ENCODE data around the gene PCSK6.
A peak's percentile ranks its signal among the peaks of the same experiment; 100 is the strongest.

PCSK6 gene

GRCh38 chr15:101497017-101497416 is 7.5 kb upstream of the PCSK6 start:
- in situ Hi-C loops (cut with MboI; ENCODE audit: low pct_unique_long_range_greater_than_20kb, low sequenced_read_pairs, unreplicated experiment), result loop anchor here (10.0 kb wide), 1 partner anchor 202 kb away; the partner anchor contains the start of gene SNRPA1
- peak; percentile 8 for DNase-seq (ENCODE audit: low spot score)
- no peak for TF ChIP-seq CTCF (IDR thresholded peaks at IDR 0.05; ENCODE audit: extremely low read depth, insufficient read depth, missing control alignments)

- DNase-seq (ENCODE audit: low spot score), result peak; percentile 19
- no peak for TF ChIP-seq CTCF (IDR thresholded peaks at IDR 0.05; ENCODE audit: extremely low read depth, insufficient read depth, missing control alignments)
- in situ Hi-C loops (cut with MboI; ENCODE audit: low pct_unique_long_range_greater_than_20kb, low sequenced_read_pairs, unreplicated experiment), result loop anchor here (10.0 kb wide), 1 partner anchor 202 kb away; the partner anchor contains the start of gene SNRPA1
Observed at GRCh38 chr15:101496198-101496986, 6.9 kb upstream of the PCSK6 start.

GRCh38 chr15:101495334-101496197 is 6.1 kb upstream of the PCSK6 start:
- in situ Hi-C loops (cut with MboI; ENCODE audit: low pct_unique_long_range_greater_than_20kb, low sequenced_read_pairs, unreplicated experiment), result loop anchor here (10.0 kb wide), 1 partner anchor 201 kb away; the partner anchor contains the start of gene SNRPA1
- peak; percentile 17 for DNase-seq (ENCODE audit: low spot score)

GRCh38 chr15:101494251-101494796 is 4.8 kb upstream of the PCSK6 start:
- DNase-seq (ENCODE audit: low spot score), result peak; percentile 34
- TF ChIP-seq CTCF (IDR thresholded peaks at IDR 0.05; ENCODE audit: extremely low read depth, insufficient read depth, missing control alignments), result no peak
- in situ Hi-C loops (cut with MboI; ENCODE audit: low pct_unique_long_range_greater_than_20kb, low sequenced_read_pairs, unreplicated experiment), result loop anchor here (10.0 kb wide), 1 partner anchor 200 kb away; the partner anchor contains the start of gene SNRPA1

More at GRCh38 chr15:101495334-101496197, 6.1 kb upstream of the PCSK6 start:
- no peak for TF ChIP-seq CTCF (IDR thresholded peaks at IDR 0.05; ENCODE audit: extremely low read depth, insufficient read depth, missing control alignments)

GRCh38 chr15:101492766-101493692 is 3.5 kb upstream of the PCSK6 start:
- no peak for DNase-seq (ENCODE audit: low spot score)
- no peak for TF ChIP-seq CTCF (IDR thresholded peaks at IDR 0.05; ENCODE audit: extremely low read depth, insufficient read depth, missing control alignments)
- in situ Hi-C loops (cut with MboI; ENCODE audit: low pct_unique_long_range_greater_than_20kb, low sequenced_read_pairs, unreplicated experiment), result loop anchor here (10.0 kb wide), 1 partner anchor 198 kb away; the partner anchor contains the start of gene SNRPA1

Data from GM13977 (cell line).